Measurements from ENCODE around the gene EGFR. TPM values are rescaled to one million over a fixed set of nuclear protein-coding genes. Genes with fewer than 3 reads are reported as not detected.
A peak's percentile ranks its signal among the peaks of the same experiment; 100 is the strongest.

EGFR gene
- total and polyA plus RNA-seq, 2 experiments from 2014 or later = 0.51 to 0.57 TPM

GRCh38 chr7:55073051-55073511 is 54.3 kb downstream of the EGFR start:
- Histone ChIP-seq H3K27ac (no peak overlapping the region), H3K27me3 (no peaks in the 10 kb centered on the region)

DNA sequence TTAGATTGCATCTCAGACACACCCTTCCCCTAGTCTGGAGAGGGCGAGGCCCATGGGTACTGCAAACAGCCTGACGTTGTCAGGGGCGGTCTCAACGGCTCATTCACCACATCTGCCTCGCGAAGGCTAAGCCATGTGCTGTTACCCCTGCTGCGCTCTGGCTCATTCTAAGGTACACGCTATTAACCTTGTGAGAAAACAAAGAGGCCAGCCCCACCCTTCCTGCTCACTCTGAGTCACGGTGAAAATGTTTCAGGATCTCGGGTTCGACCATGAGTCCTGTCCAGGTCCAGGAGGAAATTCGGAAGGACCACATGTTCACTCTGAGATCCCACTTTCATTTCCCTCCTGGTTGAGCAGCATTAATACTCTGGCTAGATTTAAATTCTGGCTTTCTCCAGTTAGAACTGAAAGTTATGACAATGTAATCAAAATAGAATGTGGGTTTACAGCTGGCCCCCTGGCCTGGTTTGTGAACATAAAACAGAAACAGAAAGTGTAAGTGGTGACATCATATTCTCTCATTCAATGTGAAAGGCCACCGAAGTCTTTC is 55.2 kb downstream of the EGFR start:
- no peaks in the 10 kb centered on the region for H3K27me3 ChIP-seq
- DNase-seq (ENCODE audit: low read depth in 1 of 2, low spot score in 1 of 2) = peak in 1 of 2 donors; percentile 72
- H3K4me1 ChIP-seq (ENCODE audit: low read depth) = no peaks in the 10 kb centered on the region
- no peaks in the 10 kb centered on the region for H3K36me3 ChIP-seq
- H3K27ac ChIP-seq = no peak overlapping the region
- no peak overlapping the region for H3K4me3 ChIP-seq
- no peaks in the 10 kb centered on the region for H3K9me3 ChIP-seq (ENCODE audit: low read depth)
- no peak for TF ChIP-seq CTCF (IDR thresholded peaks at IDR 0.05; ENCODE audit: low read depth, low read length)

More at GRCh38 chr7:55073051-55073511, 54.3 kb downstream of the EGFR start:
- TF ChIP-seq CTCF (IDR thresholded peaks at IDR 0.05; ENCODE audit: low read depth, low read length) = no peak
- no peak overlapping the region for H3K4me3 ChIP-seq
- H3K4me1 ChIP-seq (ENCODE audit: low read depth) = no peaks in the 10 kb centered on the region
- no peaks in the 10 kb centered on the region for H3K36me3 ChIP-seq
- H3K9me3 ChIP-seq (ENCODE audit: low read depth) = no peaks in the 10 kb centered on the region
- DNase-seq (ENCODE audit: low read depth in 1 of 2, low spot score in 1 of 2) = no peak

DNA sequence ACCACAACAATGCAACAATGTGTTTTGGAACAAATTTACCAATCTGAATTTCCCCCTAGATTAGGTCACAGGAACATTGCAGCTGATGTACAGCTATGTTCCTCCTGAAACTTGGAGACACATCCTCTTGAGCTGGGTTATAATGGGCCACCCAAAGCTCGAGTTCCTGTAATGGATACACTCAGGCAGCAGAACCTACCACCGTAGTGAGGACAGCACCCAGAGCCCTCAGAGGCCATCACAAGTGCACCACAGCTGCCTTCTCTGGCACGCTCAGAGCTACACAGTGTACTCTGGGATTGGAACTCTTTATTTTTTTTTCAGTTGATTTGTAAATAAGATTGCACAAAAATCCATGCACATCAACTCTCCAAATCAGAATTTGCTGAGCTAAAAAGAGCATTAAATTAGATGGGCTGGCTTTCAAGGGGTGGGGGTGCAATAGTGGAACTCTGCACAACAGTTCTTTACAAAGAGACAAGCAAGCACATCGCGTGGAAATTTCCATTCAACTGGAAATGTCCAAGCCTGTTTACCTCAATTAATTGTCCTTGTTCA is 56.7 kb downstream of the EGFR start:
- Histone ChIP-seq H3K27ac (no peak overlapping the region), H3K4me1 (ENCODE audit: low read depth) (no peaks in the 10 kb centered on the region), H3K4me3 (no peak overlapping the region), H3K36me3 (no peaks in the 10 kb centered on the region), H3K27me3 (no peaks in the 10 kb centered on the region), H3K9me3 (ENCODE audit: low read depth) (no peaks in the 10 kb centered on the region)
- no peak for DNase-seq (ENCODE audit: low read depth in 1 of 2, low spot score in 1 of 2)
- no peak for TF ChIP-seq CTCF (IDR thresholded peaks at IDR 0.05; ENCODE audit: low read depth, low read length)

GRCh38 chr7:55077561-55078410 is 59.0 kb downstream of the EGFR start:
- DNase-seq (ENCODE audit: low read depth in 1 of 2, low spot score in 1 of 2) = no peak
- H3K4me1 ChIP-seq (ENCODE audit: low read depth) = no peaks in the 10 kb centered on the region
- H3K36me3 ChIP-seq = no peaks in the 10 kb centered on the region
- no peak for TF ChIP-seq CTCF (IDR thresholded peaks at IDR 0.05; ENCODE audit: low read depth, low read length)
- H3K4me3 ChIP-seq = no peak overlapping the region
- H3K27ac ChIP-seq = no peak overlapping the region
- H3K9me3 ChIP-seq (ENCODE audit: low read depth) = no peaks in the 10 kb centered on the region
- no peaks in the 10 kb centered on the region for H3K27me3 ChIP-seq

GRCh38 chr7:55078465-55079372 is 59.9 kb downstream of the EGFR start:
- Histone ChIP-seq H3K27ac (no peak overlapping the region), H3K27me3 (no peaks in the 10 kb centered on the region), H3K4me3 (no peak overlapping the region), H3K9me3 (ENCODE audit: low read depth) (no peaks in the 10 kb centered on the region), H3K4me1 (ENCODE audit: low read depth) (no peaks in the 10 kb centered on the region), H3K36me3 (no peaks in the 10 kb centered on the region)
- DNase-seq (ENCODE audit: low read depth in 1 of 2, low spot score in 1 of 2) = no peak
- no peak for TF ChIP-seq CTCF (IDR thresholded peaks at IDR 0.05; ENCODE audit: low read depth, low read length)

Measured in cardiac muscle cell (in vitro differentiated cells and primary cell).